HL-60 (cell line): ENCODE measurements around the gene SCGB3A1.

Experiments used
- CTCF ChIP-seq: IDR thresholded peaks from one replicate; pipeline ENCODE4 v1.5.1; 2011; ENCODE audit warnings: low read length, control low read depth, inconsistent platforms; ENCODE audit not compliant: insufficient read depth
- GABPA ChIP-seq: IDR thresholded peaks from 2 replicates; pipeline ENCODE4 v1.6.1; 2012; ENCODE audit warnings: low read depth
- POLR2AphosphoS5 ChIP-seq: IDR thresholded peaks from 2 replicates; pipeline ENCODE4 v1.6.1; 2012; ENCODE audit warnings: low read depth
- REST ChIP-seq: IDR thresholded peaks from 2 replicates; pipeline ENCODE4 v1.6.1; 2012; ENCODE audit warnings: low read depth; ENCODE audit not compliant: insufficient replicate concordance

GRCh38 chr5:180639287-180639686, 48.0 kb upstream of the SCGB3A1 start:
- TF ChIP-seq POLR2AphosphoS5 (no peak), CTCF (no peak), REST (no peak), GABPA (no peak)
